ENCODE results near the gene ABCB4.
"Not testable (repeated sequence)": the region's sequence is repeated elsewhere in the genome, so short reads cannot be mapped to it uniquely, and the experiment has no call there.

Gene ABCB4

DNA sequence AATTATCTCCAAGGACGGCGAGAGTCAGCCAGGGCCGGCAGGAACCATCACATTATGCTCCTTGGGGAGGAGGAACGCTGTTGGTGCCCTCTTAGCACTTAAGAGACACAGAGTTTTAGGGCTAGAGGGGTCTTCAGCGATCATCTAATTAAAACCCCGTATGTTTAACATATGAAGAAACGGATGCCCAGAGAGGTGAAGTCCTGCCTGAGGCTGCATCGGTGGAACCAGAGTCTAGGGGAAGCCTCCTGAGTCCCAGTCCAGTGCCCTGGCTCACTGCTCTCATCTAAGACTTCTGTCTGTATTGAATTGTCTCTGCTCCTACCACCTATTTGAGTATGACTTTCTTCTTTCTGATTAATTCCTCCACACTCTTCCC is 688 bp upstream of the ABCB4 start:
- DNase-seq (ENCODE audit: low spot score): no peak

GRCh38 chr7:87474533-87475358 is 734 bp downstream of the ABCB4 start:
- DNase-seq (ENCODE audit: low spot score): peak; percentile 54

DNA sequence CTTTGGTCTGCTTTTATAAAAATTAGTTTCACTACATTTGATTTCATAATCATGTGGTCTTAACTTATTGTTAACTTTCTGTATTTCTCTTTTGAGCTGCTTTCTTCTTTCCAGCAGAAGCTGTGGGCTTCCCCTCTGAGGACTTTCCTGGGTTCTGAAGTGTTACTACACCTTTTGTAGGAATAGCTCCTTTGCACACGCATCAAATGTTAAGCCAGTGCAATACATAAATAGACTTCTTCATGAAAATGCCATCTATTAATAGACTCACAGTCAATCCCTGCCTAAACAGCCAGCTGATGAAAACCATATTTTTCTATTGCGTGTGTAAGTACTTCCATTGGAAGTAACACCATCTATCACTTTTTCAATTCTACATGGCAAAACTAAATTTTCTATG is 1.5 kb downstream of the ABCB4 start:
- DNase-seq (ENCODE audit: low spot score): no peak

DNA sequence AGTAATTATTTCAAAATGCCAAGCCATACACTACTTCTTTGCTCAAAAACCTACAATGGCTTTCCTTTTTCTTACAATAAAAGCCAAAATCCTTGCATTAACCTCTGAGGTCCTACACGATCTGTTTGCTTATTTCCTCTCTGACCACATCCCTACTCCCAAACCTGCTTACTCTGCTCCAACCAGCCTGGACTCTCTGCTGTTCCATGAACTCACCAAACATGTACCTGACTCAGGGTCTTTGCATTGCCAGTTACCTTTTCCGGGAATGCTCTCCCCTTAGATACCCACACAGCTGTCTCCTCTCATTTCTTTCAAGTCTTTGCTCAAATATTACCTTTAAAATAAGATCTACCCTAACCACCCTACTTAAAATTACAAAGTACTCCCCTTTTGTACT is 2.3 kb downstream of the ABCB4 start:
- DNase-seq (ENCODE audit: low spot score): no peak

DNA sequence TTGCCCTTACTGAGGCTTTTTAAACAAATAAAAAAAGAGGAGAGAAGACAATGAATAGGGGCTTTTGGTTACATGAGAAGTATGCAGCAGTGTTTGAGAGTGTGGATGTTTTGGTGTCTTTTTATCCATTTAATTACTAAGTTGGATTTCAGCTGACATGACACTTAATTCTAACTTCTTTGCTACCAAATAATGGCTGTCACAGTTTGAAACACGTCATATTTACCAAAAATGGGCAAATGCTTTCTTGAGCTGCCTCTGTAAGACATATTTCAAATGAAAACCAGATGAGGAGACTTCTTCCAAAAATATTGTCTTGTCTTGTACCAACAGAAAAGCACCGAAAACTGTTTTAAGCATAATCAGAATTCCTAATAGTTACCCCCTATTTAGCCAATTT is 4.0 kb downstream of the ABCB4 start:
- DNase-seq (ENCODE audit: low spot score): no peak

DNA sequence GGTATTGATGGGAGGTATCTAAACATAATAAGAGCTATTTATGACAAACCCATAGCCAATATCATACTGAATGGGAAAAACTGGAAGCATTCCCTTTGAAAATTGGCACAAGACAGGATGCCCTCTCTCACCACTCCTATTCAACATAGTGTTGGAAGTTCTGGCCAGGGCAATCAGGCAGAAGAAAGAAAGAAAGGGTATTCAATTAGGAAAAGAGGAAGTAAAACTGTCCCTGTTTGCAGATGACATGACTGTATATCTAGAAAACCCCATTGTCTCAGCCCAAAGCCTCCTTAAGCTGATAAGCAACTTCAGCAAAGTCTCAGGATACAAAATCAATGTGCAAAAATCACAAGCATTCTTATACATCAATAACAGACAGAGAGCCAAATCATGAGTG is 6.3 kb downstream of the ABCB4 start:
- not testable (repeated sequence) for DNase-seq (ENCODE audit: low spot score)

DNA sequence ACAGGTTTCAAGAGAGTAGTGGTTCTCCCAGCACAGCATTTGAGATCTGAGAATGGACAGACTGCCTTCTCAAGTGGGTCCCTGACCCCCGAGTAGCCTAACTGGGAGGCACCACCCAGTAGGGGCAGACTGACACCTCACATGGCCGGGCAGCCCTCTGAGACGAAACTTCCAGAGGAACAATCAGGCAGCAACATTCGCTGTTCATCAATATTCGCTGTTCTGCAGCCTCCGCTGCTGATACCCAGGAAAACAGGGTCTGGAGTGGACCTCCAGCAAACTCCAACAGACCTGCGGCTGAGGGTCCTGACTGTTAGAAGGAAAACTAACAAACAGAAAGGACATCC is 10.0 kb downstream of the ABCB4 start:
- DNase-seq (ENCODE audit: low spot score): not testable (repeated sequence)

DNA sequence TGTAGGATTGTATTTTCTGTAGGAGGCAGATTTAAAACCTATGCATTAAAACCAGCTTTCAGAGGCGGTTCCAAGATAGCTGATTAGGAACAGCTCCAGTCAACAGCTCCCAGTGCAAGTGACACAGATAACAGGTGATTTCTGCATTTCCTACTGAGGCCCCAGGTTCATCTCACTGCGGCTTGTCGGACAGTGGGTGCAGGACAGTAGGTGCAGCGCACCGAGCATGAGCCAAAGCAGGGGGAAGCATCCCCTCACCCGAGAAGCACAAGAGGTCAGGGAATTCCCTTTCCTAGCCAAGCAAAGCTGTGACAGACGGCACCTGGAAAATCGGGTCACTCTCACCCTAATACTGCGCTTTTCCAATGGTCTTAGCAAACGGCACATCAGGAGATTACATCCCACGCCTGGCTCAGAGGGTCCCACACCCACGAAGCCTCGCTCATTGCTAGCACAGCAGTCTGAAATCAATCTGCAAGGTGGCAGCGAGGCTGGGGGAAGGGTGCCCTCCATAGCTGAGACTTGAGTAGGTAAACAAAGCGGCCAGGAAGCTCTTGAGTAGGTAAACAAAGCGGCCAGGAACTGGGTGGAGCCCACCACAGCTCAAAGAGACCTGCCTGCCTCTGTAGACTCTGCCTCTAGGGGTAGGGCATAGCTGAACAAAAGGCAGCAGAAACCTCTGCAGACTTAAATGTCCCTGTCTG is 10.5 kb downstream of the ABCB4 start:
- DNase-seq (ENCODE audit: low spot score): not testable (repeated sequence)

DNA sequence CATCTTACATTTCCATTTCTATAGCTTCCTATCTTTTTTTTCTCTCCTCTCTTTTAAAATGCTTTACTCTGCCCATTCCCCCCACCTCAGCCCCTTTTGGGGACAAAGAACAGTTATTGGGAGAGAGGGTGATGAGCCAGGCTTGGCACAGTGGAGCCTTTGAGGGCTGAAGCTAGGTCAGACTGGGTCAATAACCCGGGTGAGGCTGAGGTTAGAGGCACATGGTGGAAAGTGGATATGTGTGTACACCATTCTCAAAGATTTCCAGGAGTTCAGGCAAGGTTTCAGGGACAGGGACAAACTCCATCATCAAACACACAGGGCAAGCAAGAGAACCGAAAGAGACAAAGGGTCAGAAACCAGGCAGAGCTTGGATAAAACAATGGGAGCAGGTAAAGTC is 11.5 kb downstream of the ABCB4 start:
- no peak for DNase-seq (ENCODE audit: low spot score)

- DNase-seq (ENCODE audit: low spot score): not testable (repeated sequence)
These were observed 15.0 kb downstream of the ABCB4 start for GRCh38 chr7:87460444-87460843.

DNA sequence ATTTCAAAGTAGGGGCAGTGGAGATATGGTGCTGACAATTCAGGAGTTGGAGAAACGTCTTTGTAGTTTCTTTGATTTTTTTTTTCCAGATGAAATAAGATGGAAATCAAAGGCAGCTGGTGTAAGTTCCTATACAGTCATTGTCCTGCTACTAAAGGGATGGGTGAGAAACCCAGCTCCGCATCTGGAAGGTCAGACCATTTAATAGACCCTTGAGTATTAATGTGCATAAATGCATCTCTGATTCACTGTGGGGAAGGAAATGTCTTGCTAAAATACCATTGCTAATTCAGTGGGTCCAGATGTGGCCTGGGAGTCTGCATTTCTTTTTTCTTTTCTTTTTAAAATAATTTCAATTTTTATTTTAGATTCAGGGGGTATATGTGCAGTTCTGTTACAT is 15.5 kb downstream of the ABCB4 start:
- no peak for DNase-seq (ENCODE audit: low spot score)

GRCh38 chr7:87458148-87458547 is 17.3 kb downstream of the ABCB4 start:
- DNase-seq (ENCODE audit: low spot score): no peak

DNA sequence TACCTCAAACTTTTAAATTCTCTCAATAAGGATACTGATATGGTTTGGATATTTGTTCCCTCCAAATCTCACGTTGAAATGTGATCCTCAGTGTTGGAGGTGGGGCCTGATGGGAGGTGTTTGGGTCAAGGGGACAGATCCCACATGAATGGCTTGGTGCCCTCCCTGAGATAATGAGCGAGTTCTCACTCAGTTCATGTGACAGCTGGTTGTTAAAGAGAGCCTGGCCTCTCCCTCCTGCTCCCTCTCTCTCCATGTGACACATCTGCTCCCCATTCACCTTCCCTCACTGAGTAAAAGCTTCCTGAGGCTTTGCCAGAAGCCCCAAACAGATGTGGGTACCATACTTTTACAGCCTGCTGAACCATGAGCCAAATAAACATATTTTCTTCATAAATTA is 19.2 kb downstream of the ABCB4 start:
- no peak for DNase-seq (ENCODE audit: low spot score)

DNA sequence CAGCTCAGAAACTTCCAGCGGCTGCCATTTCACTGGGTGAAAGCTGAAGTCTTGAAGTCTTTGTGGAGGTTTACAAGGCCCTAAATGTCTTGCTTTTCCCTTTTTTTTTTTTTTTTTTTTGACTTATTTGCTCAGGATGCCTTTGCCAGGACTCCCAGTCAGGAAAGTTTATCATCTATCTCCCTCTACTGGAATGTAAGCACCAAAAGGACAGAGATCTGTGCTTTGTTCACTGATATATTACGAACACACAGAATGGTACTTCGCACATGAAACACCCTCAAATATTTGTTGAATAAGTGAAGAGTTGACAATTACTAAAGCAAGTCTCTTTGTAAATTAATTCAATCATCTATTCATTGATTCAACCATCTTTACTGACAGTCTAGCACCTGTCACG is 23.2 kb downstream of the ABCB4 start:
- no peak for DNase-seq (ENCODE audit: low spot score)

DNA sequence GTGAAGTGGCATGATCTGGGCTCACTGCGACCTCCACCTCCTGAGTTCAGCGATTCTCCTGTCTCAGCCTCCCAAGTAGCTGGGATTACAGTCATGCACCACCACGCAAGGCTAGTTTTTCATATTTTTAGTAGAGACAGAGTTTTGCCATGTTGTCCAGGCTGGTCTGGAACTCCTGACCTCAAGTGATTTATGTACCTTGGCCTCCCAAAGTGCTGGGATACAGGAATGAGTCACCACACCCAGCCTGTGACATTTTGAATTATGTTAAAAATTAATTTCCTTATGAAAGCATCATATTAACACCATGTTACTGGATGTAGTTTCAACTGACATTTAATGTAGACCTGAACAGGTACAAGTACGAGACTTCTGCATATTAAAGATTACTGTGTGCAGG is 24.3 kb downstream of the ABCB4 start:
- DNase-seq (ENCODE audit: low spot score): no peak

GRCh38 chr7:87450706-87451105 is 24.8 kb downstream of the ABCB4 start:
- DNase-seq (ENCODE audit: low spot score): no peak

- no peak for DNase-seq (ENCODE audit: low spot score)
These were observed 27.1 kb downstream of the ABCB4 start for GRCh38 chr7:87448388-87448787.

GRCh38 chr7:87447116-87447635 is 28.3 kb downstream of the ABCB4 start:
- no peak for DNase-seq (ENCODE audit: low spot score)

DNA sequence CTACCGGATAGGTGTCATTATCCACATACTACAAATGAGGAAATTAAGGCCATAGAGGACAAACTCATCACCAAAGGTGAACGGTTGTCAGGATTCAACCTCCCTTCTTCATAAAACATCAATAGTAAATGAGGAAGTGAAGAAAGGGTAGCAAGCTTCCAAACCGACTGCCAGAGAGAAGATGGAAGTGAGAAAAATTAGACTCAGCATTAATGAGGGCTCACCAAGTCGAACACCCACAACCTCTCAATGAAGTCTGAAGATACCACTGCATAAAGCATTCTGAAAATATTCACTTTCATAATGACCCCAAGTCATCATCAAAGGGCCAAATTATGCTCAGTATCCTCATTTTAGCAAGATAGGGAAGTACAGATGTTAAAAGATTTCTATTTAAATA is 29.6 kb downstream of the ABCB4 start:
- no peak for DNase-seq (ENCODE audit: low spot score)

DNA sequence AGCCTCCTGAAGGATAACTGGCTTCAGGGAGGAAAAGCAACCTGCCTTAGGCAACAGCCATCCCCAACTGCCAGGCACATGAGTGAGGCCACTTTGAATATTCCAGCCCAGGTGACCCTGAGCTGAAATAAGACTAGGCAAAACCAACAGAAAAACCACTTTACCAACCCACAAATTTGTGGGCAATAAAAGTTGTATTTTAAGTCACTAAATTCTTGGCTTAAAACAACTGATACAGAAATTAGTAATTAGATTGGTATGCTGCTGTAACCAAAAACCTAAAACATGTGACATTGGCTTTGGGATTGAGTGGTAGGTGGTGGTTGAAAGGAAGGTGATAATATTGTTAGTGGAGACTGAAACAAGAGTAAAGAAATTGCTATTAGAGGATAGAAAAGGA is 39.9 kb downstream of the ABCB4 start:
- no peak for DNase-seq (ENCODE audit: low spot score)

- DNase-seq (ENCODE audit: low spot score): no peak
These were observed 42.9 kb downstream of the ABCB4 start for GRCh38 chr7:87432536-87432935.

DNA sequence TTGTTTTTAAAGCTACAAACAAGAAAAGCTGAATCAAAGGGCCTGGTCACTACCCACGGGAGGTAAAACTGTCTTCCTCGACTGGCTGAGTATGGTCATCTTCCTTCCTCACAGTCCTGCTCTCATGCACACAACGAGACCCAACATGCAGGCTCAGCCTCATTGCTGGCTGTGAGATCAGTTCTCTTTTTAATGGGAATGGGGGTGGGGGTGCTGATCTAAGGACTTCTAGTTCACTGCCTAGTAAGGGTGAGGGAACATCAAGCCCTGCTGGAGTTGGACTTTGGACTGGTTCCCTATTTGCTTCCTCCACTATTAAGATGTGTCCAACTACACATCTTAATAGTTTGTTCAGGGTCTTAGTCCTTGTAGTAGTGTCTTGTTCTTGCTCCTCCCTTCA is 48.2 kb downstream of the ABCB4 start:
- DNase-seq (ENCODE audit: low spot score): peak; percentile 33

DNA sequence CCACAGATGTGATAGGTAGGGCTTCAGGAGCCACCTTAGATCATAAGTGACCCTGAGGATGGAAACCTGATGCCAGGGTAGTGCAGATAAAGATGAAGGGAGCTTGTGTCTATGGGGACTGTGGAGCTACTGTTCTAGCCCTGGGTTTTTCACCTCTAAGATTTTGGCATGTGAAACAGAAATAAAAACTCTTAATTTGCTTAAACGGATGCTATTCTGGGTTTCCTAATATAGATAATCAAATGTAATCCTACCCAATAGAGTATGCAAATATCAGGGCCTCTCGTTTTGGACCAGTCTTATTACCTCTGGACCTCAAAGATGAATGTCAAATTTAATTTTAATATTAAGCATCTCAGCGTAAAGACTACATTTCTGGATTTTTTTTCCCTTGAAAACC is 49.3 kb downstream of the ABCB4 start:
- DNase-seq (ENCODE audit: low spot score): no peak

- no peak for DNase-seq (ENCODE audit: low spot score)
These were observed 51.4 kb downstream of the ABCB4 start for GRCh38 chr7:87424075-87424474.

Measured in Ammon's horn (tissue), 1 donor.